ENCODE data around the gene SH3D21. TPM values are rescaled to one million over a fixed set of nuclear protein-coding genes. Genes with fewer than 3 reads are reported as not detected.

Gene SH3D21
- total RNA-seq, 2 donors from 2014 or later, result 8.1 to 16.3 TPM

GRCh38 chr1:36346741-36347370 is 40.7 kb downstream of the SH3D21 start:
- peaks cover 17% of the 10 kb centered on the region for H3K4me1 Mint-ChIP-seq (ENCODE audit: low read depth)
- H3K27ac Mint-ChIP-seq, result peak overlapping the region; percentile 28
- DNase-seq (no peak), ATAC-seq (replicated peaks in 1 of 2) (no peak)
- peaks cover 0 to 7% of the 10 kb centered on the region in 2 donors for H3K36me3 Mint-ChIP-seq (ENCODE audit: insufficient read depth in 2 of 2)
- no peaks in the 10 kb centered on the region for H3K9me3 Mint-ChIP-seq
- no peak overlapping the region for H3K4me3 Mint-ChIP-seq
- no peaks in the 10 kb centered on the region for H3K27me3 Mint-ChIP-seq (ENCODE audit: low read depth)

- no peaks in the 10 kb centered on the region for H3K9me3 Mint-ChIP-seq
- DNase-seq, result no peak
- H3K27me3 Mint-ChIP-seq (ENCODE audit: low read depth), result no peaks in the 10 kb centered on the region
- ATAC-seq (replicated peaks in 1 of 2), result peak; percentile 27 to 41
- H3K4me1 Mint-ChIP-seq (ENCODE audit: low read depth), result peaks cover 25% of the 10 kb centered on the region
- peaks cover 2 to 13% of the 10 kb centered on the region in 2 donors for H3K36me3 Mint-ChIP-seq (ENCODE audit: insufficient read depth in 2 of 2)
- H3K4me3 Mint-ChIP-seq, result no peak overlapping the region
- H3K27ac Mint-ChIP-seq, result no peak overlapping the region
Observed at GRCh38 chr1:36349241-36349671, 43.1 kb downstream of the SH3D21 start.

DNA sequence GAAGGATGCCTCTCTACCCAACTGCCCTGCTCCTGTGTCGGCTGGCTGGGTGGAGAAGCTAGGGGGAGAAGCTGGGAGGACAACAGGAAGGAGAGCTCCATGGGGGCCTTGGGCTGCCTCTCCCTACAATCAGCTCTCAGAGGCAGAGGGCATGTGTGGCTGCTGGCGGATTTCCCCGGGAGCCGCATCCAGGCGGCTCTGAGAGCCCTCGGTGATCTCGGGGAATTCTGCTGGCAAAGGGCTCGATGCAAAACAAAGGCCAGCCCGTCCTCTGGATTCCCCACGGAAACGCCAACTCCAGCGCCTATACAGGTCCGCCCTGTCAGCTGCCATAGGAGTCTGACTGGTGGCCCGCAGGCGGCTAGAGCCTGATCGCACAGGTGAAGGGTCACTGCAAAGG is 43.7 kb downstream of the SH3D21 start:
- no peaks in the 10 kb centered on the region for H3K9me3 Mint-ChIP-seq
- peak overlapping the region in 1 of 2 donors; percentile 57 for H3K4me3 Mint-ChIP-seq
- no peaks in the 10 kb centered on the region for H3K27me3 Mint-ChIP-seq (ENCODE audit: low read depth)
- H3K36me3 Mint-ChIP-seq (ENCODE audit: insufficient read depth in 2 of 2), result peaks cover 2 to 13% of the 10 kb centered on the region in 2 donors
- H3K4me1 Mint-ChIP-seq (ENCODE audit: low read depth), result peaks cover 25% of the 10 kb centered on the region
- no peak for ATAC-seq (replicated peaks in 1 of 2)
- no peak overlapping the region for H3K27ac Mint-ChIP-seq
- no peak for DNase-seq

GRCh38 chr1:36350659-36351226 is 44.6 kb downstream of the SH3D21 start:
- H3K9me3 Mint-ChIP-seq, result no peaks in the 10 kb centered on the region
- H3K36me3 Mint-ChIP-seq (ENCODE audit: insufficient read depth in 2 of 2), result peaks cover 2 to 14% of the 10 kb centered on the region in 2 donors
- H3K27me3 Mint-ChIP-seq (ENCODE audit: low read depth), result no peaks in the 10 kb centered on the region
- no peak overlapping the region for H3K27ac Mint-ChIP-seq
- ATAC-seq (replicated peaks in 1 of 2) (peak; percentile 78 to 88), DNase-seq (peak; percentile 45 to 60)
- H3K4me1 Mint-ChIP-seq (ENCODE audit: low read depth), result peaks cover 25% of the 10 kb centered on the region
- H3K4me3 Mint-ChIP-seq, result peak overlapping the region; percentile 30 to 57

- Mint-ChIP-seq H3K9me3 (no peaks in the 10 kb centered on the region), H3K27ac (no peak overlapping the region), H3K4me3 (peak overlapping the region; percentile 20 to 57), H3K4me1 (ENCODE audit: low read depth) (peaks cover 25% of the 10 kb centered on the region), H3K36me3 (ENCODE audit: insufficient read depth in 2 of 2) (peaks cover 2 to 14% of the 10 kb centered on the region in 2 donors), H3K27me3 (ENCODE audit: low read depth) (no peaks in the 10 kb centered on the region)
- ATAC-seq (replicated peaks in 1 of 2), result peak; percentile 10 to 13
- no peak for DNase-seq
Observed at GRCh38 chr1:36351227-36351977, 45.2 kb downstream of the SH3D21 start.

DNA sequence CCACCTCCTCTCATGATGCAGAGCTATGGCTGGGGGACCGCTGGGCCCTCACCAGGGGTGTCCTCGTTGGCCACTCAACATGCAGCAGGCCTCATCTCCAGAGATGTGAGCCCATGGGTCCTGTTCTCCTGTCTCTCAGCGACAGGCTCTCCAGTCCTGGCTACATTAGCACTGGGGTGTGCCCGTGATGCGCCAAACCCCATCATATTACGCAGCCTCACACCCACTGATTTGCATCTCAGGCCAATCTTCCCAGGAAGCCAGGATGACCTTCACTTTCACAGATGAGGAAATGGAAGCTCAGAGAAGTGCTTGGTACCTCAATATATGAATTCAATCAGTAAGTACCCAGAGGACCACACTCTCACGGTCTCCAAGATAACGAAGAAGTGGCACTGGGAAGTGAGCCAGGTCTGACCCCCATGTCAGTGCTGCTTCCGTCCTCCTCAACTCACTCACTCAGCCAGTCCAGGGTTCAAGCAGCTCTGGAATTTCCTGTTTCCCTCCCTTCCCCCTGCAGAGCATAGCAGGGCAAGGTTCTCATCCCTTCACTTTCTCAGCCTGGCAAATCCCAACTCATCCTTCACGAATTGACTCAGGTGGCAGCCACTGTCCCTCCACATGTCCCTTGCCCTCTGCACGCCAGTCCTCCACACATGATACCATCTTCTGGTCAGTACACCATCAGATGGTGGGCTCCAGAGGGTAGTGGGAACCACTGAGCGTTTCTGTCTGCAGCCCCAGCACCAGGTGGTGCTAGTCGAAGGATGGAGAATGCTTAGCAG is 46.1 kb downstream of the SH3D21 start:
- no peak overlapping the region for H3K27ac Mint-ChIP-seq
- peaks cover 25% of the 10 kb centered on the region for H3K4me1 Mint-ChIP-seq (ENCODE audit: low read depth)
- ATAC-seq (replicated peaks in 1 of 2) (no peak), DNase-seq (no peak)
- no peaks in the 10 kb centered on the region for H3K27me3 Mint-ChIP-seq (ENCODE audit: low read depth)
- peaks cover 2 to 14% of the 10 kb centered on the region in 2 donors for H3K36me3 Mint-ChIP-seq (ENCODE audit: insufficient read depth in 2 of 2)
- H3K4me3 Mint-ChIP-seq, result peak overlapping the region in 1 of 2 donors; percentile 20
- H3K9me3 Mint-ChIP-seq, result no peaks in the 10 kb centered on the region

DNA sequence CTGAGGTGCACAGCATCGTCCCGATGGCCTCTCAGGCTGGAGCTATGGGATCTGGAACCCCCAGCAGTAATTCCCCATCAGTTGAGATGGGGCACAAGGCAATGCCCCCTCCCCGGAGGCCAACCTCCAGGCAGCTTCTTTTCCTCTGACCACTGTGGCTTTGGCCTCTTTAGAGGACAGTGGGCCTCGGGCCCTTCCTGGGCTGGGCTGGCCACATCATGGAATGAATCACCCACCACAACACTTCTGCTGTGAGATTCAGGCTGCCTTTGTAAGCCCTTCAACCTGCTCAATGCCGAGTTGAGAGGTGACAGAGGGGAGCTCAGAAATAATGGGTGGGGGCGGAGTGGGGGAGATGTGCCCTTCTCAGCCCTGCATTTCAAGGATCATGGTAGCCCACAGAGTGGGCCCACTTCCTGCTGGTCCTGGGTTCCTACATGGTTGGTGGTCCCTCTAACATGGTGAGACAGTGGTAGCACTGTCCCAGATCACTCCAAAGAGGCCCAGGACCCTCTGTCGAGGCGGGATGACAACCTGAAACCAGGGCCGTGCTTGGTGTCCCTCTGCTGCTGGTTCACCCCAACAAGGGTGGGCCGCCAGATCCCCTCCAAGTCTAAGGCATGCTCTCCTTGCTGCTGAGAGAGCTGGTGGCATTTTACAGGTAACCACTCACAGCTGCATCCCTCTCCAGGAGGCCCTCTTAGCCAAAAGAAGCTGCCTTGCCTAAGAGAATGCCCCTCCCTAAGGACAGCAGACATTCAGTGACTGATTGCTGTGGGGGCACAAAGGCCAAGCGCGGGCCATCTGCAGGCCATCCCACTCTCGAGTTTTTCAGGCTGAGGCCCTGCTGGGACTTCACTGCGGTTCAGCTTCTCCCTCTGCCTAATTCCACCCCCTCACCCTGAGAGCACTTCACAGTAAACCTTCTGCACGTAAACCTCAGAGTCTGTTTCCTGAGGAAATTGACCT is 47.0 kb downstream of the SH3D21 start:
- H3K9me3 Mint-ChIP-seq, result no peaks in the 10 kb centered on the region
- ATAC-seq (replicated peaks in 1 of 2) (no peak), DNase-seq (no peak)
- no peak overlapping the region for H3K4me3 Mint-ChIP-seq
- H3K36me3 Mint-ChIP-seq (ENCODE audit: insufficient read depth in 2 of 2), result peaks cover 3 to 15% of the 10 kb centered on the region in 2 donors
- H3K27ac Mint-ChIP-seq, result no peak overlapping the region
- peaks cover 25% of the 10 kb centered on the region for H3K4me1 Mint-ChIP-seq (ENCODE audit: low read depth)
- no peaks in the 10 kb centered on the region for H3K27me3 Mint-ChIP-seq (ENCODE audit: low read depth)

DNA sequence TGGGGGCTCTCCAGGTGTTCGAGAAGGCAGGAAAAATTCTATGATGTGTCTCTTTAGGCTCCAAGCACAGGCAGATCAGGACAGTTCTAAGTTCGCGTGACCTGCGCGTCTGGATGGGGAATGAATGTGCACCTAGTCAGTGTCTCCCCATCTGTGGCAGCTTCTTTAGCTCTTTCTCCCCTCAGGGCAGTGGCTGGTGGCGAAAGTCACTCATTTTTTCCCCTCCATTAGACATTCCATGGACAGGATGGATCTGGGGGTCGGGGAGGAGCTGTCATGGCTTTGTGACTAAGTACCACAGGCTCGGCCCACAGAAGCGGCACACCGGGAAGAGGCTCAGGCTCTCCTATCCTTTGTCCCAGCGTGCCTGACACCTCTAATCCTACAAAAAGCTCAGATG is 48.3 kb downstream of the SH3D21 start:
- ATAC-seq (replicated peaks in 1 of 2), result no peak
- peaks cover 6 to 13% of the 10 kb centered on the region in 2 donors for H3K36me3 Mint-ChIP-seq (ENCODE audit: insufficient read depth in 2 of 2)

GRCh38 chr1:36355811-36356210 is 49.6 kb downstream of the SH3D21 start:
- Mint-ChIP-seq H3K4me1 (ENCODE audit: low read depth) (peaks cover 30% of the 10 kb centered on the region), H3K9me3 (no peaks in the 10 kb centered on the region), H3K27me3 (ENCODE audit: low read depth) (no peaks in the 10 kb centered on the region), H3K36me3 (ENCODE audit: insufficient read depth in 2 of 2) (peaks cover 10 to 19% of the 10 kb centered on the region in 2 donors), H3K27ac (no peak overlapping the region), H3K4me3 (no peak overlapping the region)
- ATAC-seq (replicated peaks in 1 of 2) (no peak), DNase-seq (no peak)

More for the DNA sequence above, 48.3 kb downstream of the SH3D21 start:
- DNase-seq, result no peak
- Mint-ChIP-seq H3K4me3 (no peak overlapping the region), H3K4me1 (ENCODE audit: low read depth) (peaks cover 32% of the 10 kb centered on the region), H3K27me3 (ENCODE audit: low read depth) (no peaks in the 10 kb centered on the region), H3K9me3 (no peaks in the 10 kb centered on the region), H3K27ac (no peak overlapping the region)

- H3K27me3 Mint-ChIP-seq (ENCODE audit: low read depth), result no peaks in the 10 kb centered on the region
- peaks cover 12 to 24% of the 10 kb centered on the region in 2 donors for H3K36me3 Mint-ChIP-seq (ENCODE audit: insufficient read depth in 2 of 2)
- DNase-seq, result no peak
- H3K4me3 Mint-ChIP-seq, result no peak overlapping the region
- no peak for ATAC-seq (replicated peaks in 1 of 2)
- peaks cover 13% of the 10 kb centered on the region for H3K4me1 Mint-ChIP-seq (ENCODE audit: low read depth)
- no peak overlapping the region for H3K27ac Mint-ChIP-seq
- no peaks in the 10 kb centered on the region for H3K9me3 Mint-ChIP-seq
Observed at GRCh38 chr1:36358514-36359084, 52.4 kb downstream of the SH3D21 start.

DNA sequence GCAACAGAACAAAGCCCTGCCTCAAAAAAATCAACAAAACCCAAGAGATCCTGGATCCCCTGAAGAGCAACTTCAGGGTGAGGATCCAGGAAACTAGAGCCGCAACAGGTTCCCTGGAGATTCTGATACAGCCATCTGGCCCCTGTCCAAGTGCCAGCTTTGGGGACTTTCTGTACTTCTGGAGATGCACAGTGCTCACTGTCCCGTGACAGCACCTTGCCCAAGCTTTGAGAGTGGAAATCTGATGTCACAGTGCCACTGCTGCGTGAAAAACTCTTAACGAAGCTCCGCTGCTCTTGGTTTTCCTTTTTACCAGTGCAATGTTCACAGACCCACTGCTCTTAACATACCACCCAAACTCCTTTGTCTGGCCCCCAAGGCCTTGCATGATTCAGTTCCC is 53.2 kb downstream of the SH3D21 start:
- Mint-ChIP-seq H3K9me3 (no peaks in the 10 kb centered on the region), H3K36me3 (ENCODE audit: insufficient read depth in 2 of 2) (peaks cover 9 to 23% of the 10 kb centered on the region in 2 donors), H3K4me3 (peak overlapping the region in 1 of 2 donors; percentile 2), H3K4me1 (ENCODE audit: low read depth) (peaks cover 13% of the 10 kb centered on the region), H3K27ac (peak overlapping the region; percentile 31), H3K27me3 (ENCODE audit: low read depth) (no peaks in the 10 kb centered on the region)
- ATAC-seq (replicated peaks in 1 of 2) (no peak), DNase-seq (no peak)

Measured in activated T-cell treated with anti-CD3 and anti-CD28 coated beads, Interleukin-2, amount 50 U/mL, for 72 hours (primary cell).